Left forelimb (tissue), 1 donor: ENCODE data around the gene SH3BGRL3.
A peak's percentile ranks its signal among the peaks of the same experiment; 100 is the strongest.
"Not testable (repeated sequence)": the region's sequence is repeated elsewhere in the genome, so short reads cannot be mapped to it uniquely, and the experiment has no call there.

Experiments
- DNase-seq: peaks from one replicate; pipeline ENCODE4 v3.0.0-alpha.2; 2018; ENCODE audit warnings: low spot score

SH3BGRL3 gene

DNA sequence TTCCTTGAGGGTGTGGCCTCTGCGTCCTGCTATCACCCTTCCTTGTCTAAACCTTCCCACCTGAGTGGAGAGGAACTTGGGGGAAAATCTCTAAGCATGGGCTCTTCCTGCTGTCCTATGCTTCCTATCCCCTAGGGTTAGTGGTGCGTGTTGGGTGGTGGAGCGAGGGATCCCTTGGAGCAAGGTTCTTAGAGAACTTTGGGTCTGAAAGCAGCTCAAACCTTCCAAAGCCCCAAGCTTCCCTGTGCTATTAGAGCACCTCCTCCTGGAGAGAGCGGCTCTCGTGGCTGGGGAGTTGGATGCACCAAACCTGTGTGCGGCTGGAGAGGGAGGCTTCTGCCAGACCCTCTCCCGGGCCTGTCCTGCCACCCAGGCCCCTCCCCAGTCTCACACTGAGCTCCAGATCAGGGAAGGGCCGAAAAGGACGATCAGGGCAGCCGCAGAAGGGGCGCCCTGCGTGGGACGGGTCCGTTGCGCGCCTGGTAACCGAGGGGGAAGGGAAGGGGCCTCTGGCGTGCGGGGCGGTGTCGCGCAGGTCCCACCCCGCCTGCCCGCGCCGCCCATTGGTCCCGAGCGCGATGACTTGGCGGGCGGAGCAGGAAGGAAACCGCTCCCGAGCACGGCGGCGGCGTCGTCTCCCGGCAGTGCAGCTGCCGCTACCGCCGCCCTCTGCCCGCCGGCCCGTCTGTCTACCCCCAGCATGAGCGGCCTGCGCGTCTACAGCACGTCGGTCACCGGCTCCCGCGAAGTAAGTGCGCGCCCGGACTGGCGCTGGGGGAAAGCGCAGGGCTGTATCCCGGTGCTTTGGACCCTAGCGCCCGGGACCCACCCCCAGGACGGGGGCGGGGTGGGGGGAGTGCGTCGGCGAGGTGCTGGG, at the start of gene SH3BGRL3:
TSS of gene SH3BGRL3 (plus strand) at position 631 of the 877 bp plus-strand sequence. CDS start at position 701, 70 bp downstream.
- peak; percentile 91 for DNase-seq

GRCh38 chr1:26230682-26231081, 49.2 kb upstream of the SH3BGRL3 start:
- DNase-seq, result not testable (repeated sequence)

GRCh38 chr1:26233903-26234643, 45.8 kb upstream of the SH3BGRL3 start, which contains the start of gene CEP85:
CEP85 (plus strand) TSS chr1:26234200; CDS start chr1:26239784, 5,584 bp downstream.
- DNase-seq, result peak; percentile 99

GRCh38 chr1:26234644-26235370, 45.1 kb upstream of the SH3BGRL3 start:
- no peak for DNase-seq

GRCh38 chr1:26237230-26237966, 42.5 kb upstream of the SH3BGRL3 start:
- DNase-seq, result no peak

DNA sequence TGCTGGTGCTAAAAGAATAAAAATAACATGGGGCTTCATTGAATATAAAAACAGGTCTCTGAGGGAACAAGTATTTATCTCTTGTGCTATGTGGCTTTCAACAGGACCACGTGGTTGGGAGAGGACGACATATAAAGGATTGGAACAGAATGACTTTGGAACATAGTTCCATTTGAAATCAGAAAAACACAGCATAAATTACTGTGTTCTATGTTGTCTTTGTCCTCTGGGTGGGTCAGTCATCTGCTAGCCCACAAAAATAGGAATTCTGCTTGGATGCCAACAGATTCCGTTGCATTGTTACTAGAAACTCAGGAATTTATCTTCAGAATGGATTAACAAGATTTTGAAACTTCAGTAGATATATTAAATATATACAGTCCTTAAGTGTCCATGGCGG, 40.0 kb upstream of the SH3BGRL3 start:
- no peak for DNase-seq

DNA sequence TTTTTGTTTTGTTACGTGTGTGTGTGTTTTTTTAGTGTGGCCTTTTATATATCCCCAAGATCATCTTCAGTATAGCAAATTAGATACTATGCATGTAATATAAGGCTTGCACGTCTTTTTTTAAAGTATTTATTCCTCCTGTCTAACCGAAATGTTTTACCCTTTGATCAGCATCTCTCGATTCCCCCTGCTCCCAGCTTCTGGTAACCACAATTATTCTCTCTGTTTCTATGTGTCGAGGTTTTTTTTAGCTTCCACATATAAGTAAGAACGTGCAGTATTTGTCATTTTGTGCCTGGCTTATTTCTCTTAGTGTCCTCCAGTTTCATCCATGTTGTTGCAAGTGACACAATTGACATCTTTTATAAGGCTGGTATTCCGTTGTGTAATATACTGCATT, 27.2 kb upstream of the SH3BGRL3 start:
- no peak for DNase-seq

DNA sequence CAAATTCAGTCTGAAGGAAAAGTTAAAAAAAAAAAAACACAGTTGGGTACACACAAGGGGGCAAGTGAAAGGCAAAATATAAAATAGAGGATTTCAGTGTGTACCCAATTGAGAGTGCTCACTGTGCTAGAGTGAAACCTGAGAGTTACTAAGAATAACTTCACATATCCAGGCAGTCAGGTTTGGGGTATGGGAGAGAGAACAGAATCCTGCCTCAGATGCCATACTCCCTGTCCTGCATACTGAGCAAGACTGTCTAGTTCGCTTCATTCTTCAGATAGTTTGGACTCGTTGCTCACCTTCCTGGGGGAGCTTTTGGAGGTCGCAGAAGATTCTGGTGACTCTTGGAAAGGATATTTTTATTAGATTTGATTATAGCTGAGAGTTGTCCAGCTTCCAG, 25.5 kb upstream of the SH3BGRL3 start:
- DNase-seq, result no peak

DNA sequence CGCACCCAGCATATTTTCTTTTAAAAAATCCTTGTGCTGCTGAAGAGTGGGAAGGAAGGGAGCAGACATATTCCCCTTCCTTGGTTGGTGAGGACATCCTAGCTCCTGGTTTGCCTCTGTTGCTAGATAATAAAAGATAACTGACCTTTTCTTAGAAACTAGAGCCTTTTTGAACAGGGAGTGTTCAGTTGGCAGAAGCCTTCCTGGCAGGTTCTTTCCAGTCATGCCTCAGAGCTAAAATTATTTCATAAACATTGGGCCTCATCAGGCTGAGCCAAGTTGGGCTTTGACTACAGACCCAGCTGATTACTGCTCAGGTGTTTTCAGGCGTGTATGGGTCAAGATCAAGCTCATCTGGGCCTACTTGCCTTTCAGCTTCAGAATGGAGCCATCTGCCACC, 22.7 kb upstream of the SH3BGRL3 start:
- no peak for DNase-seq

- no peak for DNase-seq
These were observed 20.9 kb upstream of the SH3BGRL3 start for GRCh38 chr1:26259005-26259404.

DNA sequence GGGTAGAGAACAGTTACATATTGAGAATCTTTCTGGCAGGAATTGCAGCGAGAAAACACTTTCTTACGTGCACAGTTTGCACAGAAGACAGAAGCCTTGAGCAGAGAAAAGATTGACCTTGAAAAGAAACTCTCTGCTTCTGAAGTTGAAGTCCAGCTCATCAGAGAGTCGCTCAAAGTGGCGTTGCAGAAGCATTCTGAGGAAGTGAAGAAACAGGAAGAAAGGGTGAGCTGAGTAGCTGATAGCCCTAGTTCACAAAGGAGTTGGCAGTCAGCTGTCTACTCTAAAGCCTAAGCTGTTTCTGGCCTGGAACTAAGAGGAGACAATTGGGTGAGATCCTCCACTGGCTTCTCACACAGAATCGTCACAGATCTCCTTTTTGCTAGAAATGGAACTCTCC, 20.3 kb upstream of the SH3BGRL3 start:
- DNase-seq, result no peak

DNA sequence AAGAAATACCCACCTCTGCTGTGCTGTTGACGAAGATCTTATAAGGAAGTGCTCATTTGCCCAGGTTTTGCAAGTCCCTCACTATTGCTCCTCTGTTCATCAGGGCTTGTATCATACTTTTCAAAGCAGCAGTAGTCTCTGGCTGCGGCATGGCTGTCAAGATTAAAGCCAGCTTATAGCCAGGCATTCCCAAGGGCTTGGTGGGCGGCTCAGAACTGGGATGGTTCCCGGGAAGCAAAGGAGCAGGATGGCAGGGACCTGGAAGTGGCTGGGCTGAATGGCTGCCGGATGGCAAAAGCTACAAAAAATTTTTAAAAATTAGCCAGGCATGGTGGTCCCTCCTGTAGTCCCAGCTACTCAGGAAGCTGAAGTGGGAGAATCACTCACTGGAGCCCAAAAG, 16.7 kb upstream of the SH3BGRL3 start:
- DNase-seq, result no peak

DNA sequence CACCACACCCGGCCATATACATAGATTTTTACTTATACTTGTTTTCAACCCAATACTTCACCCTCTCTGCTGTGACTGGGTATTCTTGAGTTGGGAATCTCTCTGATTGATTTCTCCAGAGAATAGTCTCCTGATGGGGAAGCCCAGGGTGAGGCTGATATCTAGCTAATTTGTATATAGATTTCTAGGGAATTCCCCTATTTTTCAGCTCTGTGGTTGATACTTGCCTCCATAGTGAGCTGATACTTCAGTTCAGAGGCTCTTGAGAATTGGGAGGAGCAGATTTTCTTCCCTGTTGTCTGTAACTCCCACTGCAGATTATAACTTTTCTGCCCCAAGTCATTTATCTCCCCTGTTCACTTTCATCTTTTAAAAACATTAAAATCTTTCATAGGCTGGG, 14.5 kb upstream of the SH3BGRL3 start:
- no peak for DNase-seq

- DNase-seq, result no peak
These were observed 11.3 kb upstream of the SH3BGRL3 start for GRCh38 chr1:26268290-26269197.

DNA sequence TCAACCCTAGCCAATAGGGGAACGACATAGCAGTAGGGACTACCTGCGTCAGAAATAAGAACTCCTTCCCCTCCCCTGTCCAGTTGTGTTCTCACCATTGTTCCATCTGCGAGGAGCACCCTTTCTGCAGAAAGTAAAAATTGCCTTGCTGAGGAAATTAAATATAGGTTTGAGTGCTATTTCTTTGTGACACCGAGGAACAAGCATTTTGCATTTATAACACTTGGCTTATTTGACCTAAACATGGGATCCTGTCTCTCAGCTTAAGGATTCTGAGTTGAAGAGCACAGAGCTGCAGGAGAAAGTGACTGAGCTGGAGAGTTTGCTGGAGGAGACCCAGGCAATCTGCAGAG, 10.7 kb upstream of the SH3BGRL3 start:
- no peak for DNase-seq

DNA sequence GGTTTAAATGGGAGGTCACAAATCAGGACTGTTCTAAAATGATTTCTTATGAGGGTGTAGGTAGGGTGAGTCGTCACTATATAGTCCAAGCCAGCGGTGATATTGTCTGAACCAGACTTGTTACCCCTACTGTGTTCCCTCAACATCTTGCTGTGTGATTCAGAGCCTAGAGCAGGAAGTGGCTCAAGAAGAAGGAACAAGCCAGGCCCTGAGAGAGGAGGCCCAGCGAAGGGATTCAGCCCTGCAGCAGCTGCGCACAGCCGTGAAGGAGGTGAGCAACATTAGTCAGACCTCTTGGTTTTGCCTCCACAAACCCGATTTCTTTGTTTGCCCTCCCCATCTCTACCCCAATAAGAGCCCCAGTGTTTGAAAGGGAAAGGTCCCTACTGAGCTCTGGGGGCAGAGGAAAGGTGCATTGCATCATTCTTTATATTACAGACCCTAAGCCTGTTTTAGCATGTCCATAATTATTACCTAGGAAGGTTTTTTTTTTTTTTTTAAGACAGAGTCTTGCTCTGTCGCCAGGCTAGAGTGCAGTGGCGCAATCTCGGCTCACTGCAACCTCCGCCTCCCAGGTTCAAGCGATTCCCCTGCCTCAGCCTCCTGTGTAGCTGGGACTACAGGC, 5.0 kb upstream of the SH3BGRL3 start:
- no peak for DNase-seq

DNA sequence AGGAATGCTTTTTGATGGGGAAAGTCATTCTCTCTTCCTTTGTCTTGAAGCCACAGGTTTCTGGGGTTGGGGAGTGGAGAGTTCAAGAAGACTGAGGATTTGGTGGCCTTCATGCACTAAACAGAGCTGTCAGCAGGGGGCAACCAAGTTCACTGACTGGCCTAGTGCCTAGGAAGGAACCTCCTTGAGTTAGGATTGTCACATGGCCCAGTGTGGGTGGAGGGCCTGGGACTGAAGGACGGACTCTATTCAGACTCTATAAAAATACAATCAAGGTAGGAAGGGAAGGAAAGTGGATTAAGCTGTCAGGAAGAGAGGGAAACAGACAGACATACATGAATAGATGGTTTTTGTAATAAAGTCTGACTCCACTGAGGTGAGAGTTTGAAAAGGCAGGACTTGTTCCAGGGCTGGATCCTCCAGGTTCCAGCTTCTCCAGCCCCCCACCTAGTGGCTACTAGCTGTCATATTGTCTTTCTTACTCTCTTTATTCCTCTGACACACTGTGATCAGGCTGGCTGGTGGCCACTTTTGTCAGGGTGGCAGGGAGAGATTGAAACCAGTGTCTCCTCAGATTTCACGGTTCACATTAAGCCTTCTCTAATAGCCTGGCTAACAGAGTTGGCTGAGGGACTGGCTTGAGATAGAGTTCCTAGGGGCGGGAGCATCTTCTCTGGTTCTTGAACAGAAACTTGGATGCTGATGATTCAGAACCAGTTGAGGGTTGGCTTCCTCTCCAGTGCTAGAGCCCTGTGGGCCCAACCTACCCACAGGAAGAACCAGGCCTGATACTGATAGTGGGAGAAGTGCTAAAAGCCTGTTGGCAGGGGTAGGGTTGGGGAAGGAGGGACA, 4.1 kb upstream of the SH3BGRL3 start:
- peak; percentile 81 for DNase-seq

GRCh38 chr1:26276432-26276838, 3.5 kb upstream of the SH3BGRL3 start:
- no peak for DNase-seq

- no peak for DNase-seq
These were observed 2.6 kb upstream of the SH3BGRL3 start for GRCh38 chr1:26277261-26277661.
